ENCODE data around the gene GLMP. TPM values are rescaled to one million over a fixed set of nuclear protein-coding genes. Genes with fewer than 3 reads are reported as not detected.
A peak's percentile ranks its signal among the peaks of the same experiment; 100 is the strongest.

The GLMP gene
- total RNA-seq, 4 donors from 2014 or later: 43.3 to 56.1 (median 49.8) TPM

DNA sequence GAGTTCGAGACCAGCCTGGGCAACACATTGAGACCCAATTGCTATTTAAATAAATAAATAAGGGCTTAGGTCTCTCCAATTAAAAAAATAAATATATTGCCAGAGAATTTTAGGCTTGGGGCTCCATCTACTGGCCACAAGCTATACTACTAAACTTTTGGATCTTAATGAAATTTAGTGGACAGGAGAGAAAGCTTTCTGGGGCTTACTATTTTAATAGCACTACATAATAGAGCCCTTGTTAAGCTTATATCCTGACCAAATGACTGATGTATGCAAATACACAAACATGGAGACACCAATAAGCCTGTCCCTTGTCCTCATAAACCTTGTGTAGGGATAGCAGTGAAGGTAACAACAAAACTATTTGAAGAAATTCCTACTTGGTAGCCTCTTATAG lies 24.2 kb upstream of the GLMP start:
- H3K4me3 ChIP-seq (replicated peaks in 1 of 3): no peak overlapping the region
- peak in 1 of 2 donors; percentile 9 for DNase-seq
- H3K27ac ChIP-seq: no peak overlapping the region
- intact Hi-C loops (cut with DNase I): no loop called here
- peaks cover 82 to 93% of the 10 kb centered on the region in 2 donors for H3K36me3 ChIP-seq
- WGBS, 2 donors: 60 to 75% methylated on average over 1 of the region's 1 CpG
- H3K27me3 ChIP-seq: no peaks in the 10 kb centered on the region
- H3K9me3 ChIP-seq: no peaks in the 10 kb centered on the region
- H3K4me1 ChIP-seq: no peaks in the 10 kb centered on the region
- no peak for TF ChIP-seq POLR2A (IDR thresholded peaks at IDR 0.05)
- TF ChIP-seq, protein P1, sequence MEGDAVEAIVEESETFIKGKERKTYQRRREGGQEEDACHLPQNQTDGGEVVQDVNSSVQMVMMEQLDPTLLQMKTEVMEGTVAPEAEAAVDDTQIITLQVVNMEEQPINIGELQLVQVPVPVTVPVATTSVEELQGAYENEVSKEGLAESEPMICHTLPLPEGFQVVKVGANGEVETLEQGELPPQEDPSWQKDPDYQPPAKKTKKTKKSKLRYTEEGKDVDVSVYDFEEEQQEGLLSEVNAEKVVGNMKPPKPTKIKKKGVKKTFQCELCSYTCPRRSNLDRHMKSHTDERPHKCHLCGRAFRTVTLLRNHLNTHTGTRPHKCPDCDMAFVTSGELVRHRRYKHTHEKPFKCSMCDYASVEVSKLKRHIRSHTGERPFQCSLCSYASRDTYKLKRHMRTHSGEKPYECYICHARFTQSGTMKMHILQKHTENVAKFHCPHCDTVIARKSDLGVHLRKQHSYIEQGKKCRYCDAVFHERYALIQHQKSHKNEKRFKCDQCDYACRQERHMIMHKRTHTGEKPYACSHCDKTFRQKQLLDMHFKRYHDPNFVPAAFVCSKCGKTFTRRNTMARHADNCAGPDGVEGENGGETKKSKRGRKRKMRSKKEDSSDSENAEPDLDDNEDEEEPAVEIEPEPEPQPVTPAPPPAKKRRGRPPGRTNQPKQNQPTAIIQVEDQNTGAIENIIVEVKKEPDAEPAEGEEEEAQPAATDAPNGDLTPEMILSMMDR (IDR thresholded peaks at IDR 0.05): peak in 4 of 6 experiments; percentile 14 to 47 (median 38)

DNA sequence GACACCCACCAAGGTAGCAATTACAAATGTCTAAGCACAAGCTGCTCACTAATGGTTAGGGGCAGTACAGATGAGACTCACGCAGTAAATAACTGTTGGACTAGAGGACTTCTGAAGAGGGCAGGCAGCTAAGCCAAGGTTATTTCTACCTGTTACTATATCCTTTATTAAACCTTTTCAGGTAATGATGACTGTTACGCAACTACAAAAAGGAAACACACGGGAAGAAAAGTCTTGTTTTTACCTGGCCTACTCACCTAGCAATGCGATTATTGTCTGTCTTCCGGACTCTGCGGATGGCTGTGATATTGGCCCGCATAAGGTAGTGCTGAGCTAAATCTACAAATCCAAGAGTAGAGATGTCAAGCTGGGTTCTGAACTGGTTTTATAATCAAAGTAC lies 21.4 kb upstream of the GLMP start:
- H3K36me3 ChIP-seq: peaks cover 74 to 88% of the 10 kb centered on the region in 2 donors
- intact Hi-C loops (cut with DNase I): no loop called here
- H3K27me3 ChIP-seq: no peaks in the 10 kb centered on the region
- no peaks in the 10 kb centered on the region for H3K9me3 ChIP-seq
- no peaks in the 10 kb centered on the region for H3K4me1 ChIP-seq
- WGBS, 2 donors: 90 to 92% methylated on average over 7 of the region's 7 CpGs
- no peak overlapping the region for H3K27ac ChIP-seq
- TF ChIP-seq, protein P1 (IDR thresholded peaks at IDR 0.05): no peak
- TF ChIP-seq POLR2A (IDR thresholded peaks at IDR 0.05): no peak
- H3K4me3 ChIP-seq (replicated peaks in 1 of 3): no peak overlapping the region
- DNase-seq: no peak

DNA sequence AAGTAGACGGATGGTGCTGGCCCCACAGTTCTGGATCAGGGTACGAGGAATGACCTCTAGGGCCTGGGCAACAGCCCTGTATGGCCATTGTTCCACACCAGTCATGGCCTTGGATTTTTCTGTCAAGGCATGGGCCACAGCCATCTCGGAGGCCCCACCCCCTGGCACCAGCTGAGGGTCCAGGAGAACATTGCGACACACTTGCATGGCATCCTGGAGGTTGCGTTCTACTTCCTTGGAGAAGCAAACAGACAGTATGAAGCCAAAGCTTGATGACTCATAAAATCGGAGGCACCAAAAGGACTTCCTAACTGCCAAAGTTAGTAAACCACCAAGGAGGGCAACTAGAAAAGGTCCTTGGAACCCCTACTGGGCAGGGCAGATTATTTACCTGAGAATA lies 15.5 kb upstream of the GLMP start:
- Histone ChIP-seq H3K4me3 (replicated peaks in 1 of 3) (no peak overlapping the region), H3K27ac (no peak overlapping the region), H3K9me3 (no peaks in the 10 kb centered on the region), H3K4me1 (no peaks in the 10 kb centered on the region), H3K36me3 (peaks cover 64 to 71% of the 10 kb centered on the region in 2 donors), H3K27me3 (no peaks in the 10 kb centered on the region)
- 84 to 88% methylated on average over 6 of the region's 6 CpGs for WGBS, 2 donors
- TF ChIP-seq POLR2A (IDR thresholded peaks at IDR 0.05): no peak
- TF ChIP-seq, protein P1 (IDR thresholded peaks at IDR 0.05): no peak
- no peak for DNase-seq
- intact Hi-C loops (cut with DNase I): no loop called here

DNA sequence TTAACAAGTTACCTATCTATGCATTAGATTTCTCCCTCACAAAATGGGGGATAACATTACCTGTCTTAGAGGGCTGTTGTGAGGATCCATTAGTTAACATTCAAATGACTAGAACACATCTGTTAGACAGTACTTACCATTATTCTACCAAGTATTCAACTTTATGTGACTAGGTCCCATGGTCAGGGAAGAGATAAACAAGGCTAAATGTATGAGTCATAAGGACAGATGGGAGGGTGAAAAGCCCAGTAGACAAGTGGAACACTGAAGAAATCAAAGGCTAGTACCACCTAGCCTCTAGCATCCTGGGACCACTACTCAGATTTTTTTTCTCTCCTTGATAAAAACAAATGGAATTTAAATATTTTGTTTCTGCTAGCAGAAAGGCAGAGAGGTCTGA lies 12.6 kb upstream of the GLMP start:
- intact Hi-C loops (cut with DNase I): no loop called here
- H3K4me3 ChIP-seq (replicated peaks in 1 of 3): no peak overlapping the region
- TF ChIP-seq POLR2A (IDR thresholded peaks at IDR 0.05): no peak
- TF ChIP-seq, protein P1 (IDR thresholded peaks at IDR 0.05): no peak
- no peaks in the 10 kb centered on the region for H3K9me3 ChIP-seq
- H3K27me3 ChIP-seq: no peaks in the 10 kb centered on the region
- DNase-seq: no peak
- H3K36me3 ChIP-seq: peaks cover 42 to 53% of the 10 kb centered on the region in 2 donors
- no peak overlapping the region for H3K27ac ChIP-seq
- H3K4me1 ChIP-seq: no peaks in the 10 kb centered on the region

DNA sequence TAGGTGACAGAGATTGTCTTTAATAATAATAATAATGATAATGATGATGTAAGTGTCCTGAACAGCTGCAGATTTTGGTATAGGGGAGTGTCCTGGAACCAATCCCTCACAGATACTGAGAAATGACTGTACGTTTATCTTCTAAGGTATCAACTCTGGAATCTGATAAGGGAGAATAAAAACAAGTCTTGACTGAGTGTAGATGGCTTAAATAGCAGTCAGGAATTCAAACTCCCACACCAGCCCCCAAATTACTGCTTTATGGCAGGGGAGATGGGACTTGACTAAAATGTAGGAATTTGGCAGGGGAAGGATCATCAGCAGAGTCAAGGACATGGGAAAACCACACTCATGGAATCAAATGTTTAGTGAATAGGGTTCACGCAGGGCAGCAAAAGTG lies 9.7 kb upstream of the GLMP start:
- no peaks in the 10 kb centered on the region for H3K9me3 ChIP-seq
- whole genome bisulfite sequencing, 2 donors: 83 to 93% methylated on average over 2 of the region's 2 CpGs
- intact Hi-C loops (cut with DNase I): no loop called here
- no peaks in the 10 kb centered on the region for H3K4me1 ChIP-seq
- no peak for DNase-seq
- TF ChIP-seq POLR2A (IDR thresholded peaks at IDR 0.05): no peak
- TF ChIP-seq, protein P1 (IDR thresholded peaks at IDR 0.05): no peak
- no peak overlapping the region for H3K27ac ChIP-seq
- peaks cover 26 to 28% of the 10 kb centered on the region in 2 donors for H3K36me3 ChIP-seq
- no peaks in the 10 kb centered on the region for H3K27me3 ChIP-seq
- H3K4me3 ChIP-seq (replicated peaks in 1 of 3): no peak overlapping the region

Measured in thyroid gland (tissue), 4 donors.